GM10248 (cell line): ENCODE results near the gene C14orf180.
"Not testable (repeated sequence)": the region's sequence is repeated elsewhere in the genome, so short reads cannot be mapped to it uniquely, and the experiment has no call there.

ENCODE experiments used
- CTCF ChIA-PET: fragments of 300-600 bp; sonication (Branson Sonifier 250); formaldehyde crosslinking; extraction: SDS; loops from one replicate; lab custom pipeline; 2021; ENCODE audit warnings: antibody characterized with exemption; lab: Yijun Ruan, JAX
- POLR2A ChIA-PET: fragments of 350-650 bp; sonication (Branson Sonifier 250); formaldehyde crosslinking; extraction: SDS; loops from one replicate; lab custom pipeline; 2020; ENCODE audit warnings: antibody characterized with exemption; lab: Yijun Ruan, JAX
- DNase-seq: peaks from one replicate; pipeline ENCODE4 v3.0.0; 2012; ENCODE audit errors: extremely low spot score
- TF ChIP-seq, protein P1 (sequence below): IDR thresholded peaks from 2 replicates; pipeline ENCODE4 v1.5.1; 2012; ENCODE audit warnings: mild to moderate bottlenecking, low read depth; ENCODE audit errors: extremely low read depth, missing control alignments, control extremely low read depth

C14orf180 gene

GRCh38 chr14:104576970-104577332 is 2.6 kb upstream of the C14orf180 start:
- POLR2A ChIA-PET: no interaction called here

DNA sequence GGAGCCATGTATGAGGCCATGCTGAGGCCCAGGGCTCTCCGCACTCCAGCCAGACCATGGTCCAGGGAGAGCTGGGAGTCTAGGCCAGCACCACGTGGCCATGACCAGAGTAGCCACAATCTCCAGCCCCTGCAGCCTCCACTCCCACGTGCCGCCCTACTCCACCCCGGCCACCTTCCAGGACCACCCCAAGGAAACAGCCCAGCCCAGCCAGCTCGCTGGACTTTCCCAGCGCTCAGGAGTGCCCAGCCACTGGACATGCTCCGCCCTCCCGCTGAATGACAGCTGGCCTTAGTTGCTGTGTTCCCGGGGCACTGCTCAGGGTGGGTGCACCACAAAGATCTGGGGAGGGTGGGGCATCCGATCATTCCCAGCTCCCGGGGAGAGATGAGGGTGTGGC is 2.1 kb upstream of the C14orf180 start:
- TF ChIP-seq, protein P1, sequence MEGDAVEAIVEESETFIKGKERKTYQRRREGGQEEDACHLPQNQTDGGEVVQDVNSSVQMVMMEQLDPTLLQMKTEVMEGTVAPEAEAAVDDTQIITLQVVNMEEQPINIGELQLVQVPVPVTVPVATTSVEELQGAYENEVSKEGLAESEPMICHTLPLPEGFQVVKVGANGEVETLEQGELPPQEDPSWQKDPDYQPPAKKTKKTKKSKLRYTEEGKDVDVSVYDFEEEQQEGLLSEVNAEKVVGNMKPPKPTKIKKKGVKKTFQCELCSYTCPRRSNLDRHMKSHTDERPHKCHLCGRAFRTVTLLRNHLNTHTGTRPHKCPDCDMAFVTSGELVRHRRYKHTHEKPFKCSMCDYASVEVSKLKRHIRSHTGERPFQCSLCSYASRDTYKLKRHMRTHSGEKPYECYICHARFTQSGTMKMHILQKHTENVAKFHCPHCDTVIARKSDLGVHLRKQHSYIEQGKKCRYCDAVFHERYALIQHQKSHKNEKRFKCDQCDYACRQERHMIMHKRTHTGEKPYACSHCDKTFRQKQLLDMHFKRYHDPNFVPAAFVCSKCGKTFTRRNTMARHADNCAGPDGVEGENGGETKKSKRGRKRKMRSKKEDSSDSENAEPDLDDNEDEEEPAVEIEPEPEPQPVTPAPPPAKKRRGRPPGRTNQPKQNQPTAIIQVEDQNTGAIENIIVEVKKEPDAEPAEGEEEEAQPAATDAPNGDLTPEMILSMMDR: no peak
- no peak for DNase-seq
- ChIA-PET POLR2A (no interaction called here), CTCF (interaction anchor here (0.9 kb wide), 1 partner anchor 13 kb away, joined by 3 read pairs; no protein-coding TSS in a partner anchor)

More at GRCh38 chr14:104576970-104577332, 2.6 kb upstream of the C14orf180 start:
- no peak for DNase-seq
- TF ChIP-seq, protein P1: no peak
- CTCF ChIA-PET: interaction anchor here (0.8 to 0.9 kb wide), 3 partner anchors 13 to 499 kb away, joined by 3 read pairs; no protein-coding TSS in a partner anchor

DNA sequence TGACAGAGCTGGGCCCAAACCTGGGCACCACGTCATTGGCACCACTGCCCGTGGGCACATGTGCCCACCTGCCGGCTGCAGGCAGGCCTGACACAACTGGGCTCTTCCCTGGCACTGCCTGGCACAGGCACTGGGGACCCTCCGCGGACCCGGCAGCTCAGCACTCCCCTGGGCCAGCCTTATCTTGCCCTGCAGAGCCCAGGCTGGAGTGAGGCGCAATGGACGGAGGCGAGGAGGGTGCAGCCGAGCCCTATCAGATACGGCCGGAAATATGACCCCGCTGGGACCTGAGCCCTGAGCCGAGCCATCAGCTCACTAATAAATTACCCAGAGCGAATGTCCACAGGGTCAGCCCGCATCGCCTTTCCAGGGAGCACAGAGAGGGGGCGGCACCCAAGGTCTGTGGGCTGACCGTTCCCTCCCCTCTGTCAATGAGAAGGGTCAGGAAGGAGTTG is 1.7 kb upstream of the C14orf180 start:
- no peak for DNase-seq
- ChIA-PET POLR2A (no interaction called here), CTCF (interaction anchor here (0.9 kb wide), 1 partner anchor 14 kb away, joined by 3 read pairs; no protein-coding TSS in a partner anchor)
- TF ChIP-seq, protein P1: no peak

DNA sequence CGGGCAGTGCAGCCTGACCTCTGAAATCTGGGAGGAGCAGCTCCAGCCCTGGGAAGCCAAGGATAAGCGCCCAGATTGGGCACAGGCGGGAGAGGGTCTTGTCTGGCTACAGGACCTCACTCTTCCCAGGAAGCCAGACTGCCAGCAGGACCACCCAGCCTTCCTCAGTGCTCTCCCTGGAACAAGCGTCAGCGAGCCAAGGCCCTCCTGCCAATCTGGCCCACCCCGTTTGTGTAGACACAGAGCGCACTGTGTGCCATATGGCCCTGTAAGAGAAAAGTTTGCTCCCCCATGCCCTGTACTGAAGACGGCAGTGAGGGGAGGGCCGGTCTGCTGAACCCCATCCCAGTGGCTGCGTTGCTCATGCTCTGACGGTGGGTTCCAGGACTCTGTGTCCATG is 1.2 kb upstream of the C14orf180 start:
- TF ChIP-seq, protein P1: no peak
- CTCF ChIA-PET: no interaction called here
- POLR2A ChIA-PET: no interaction called here
- no peak for DNase-seq

- DNase-seq, CTCF ChIA-PET, POLR2A ChIA-PET: not testable (repeated sequence)
These were observed 375 bp downstream of the C14orf180 start for GRCh38 chr14:104579939-104580338.

GRCh38 chr14:104580961-104581360 is 1.4 kb downstream of the C14orf180 start:
- no peak for DNase-seq
- ChIA-PET CTCF (interaction anchor here (0.7 kb wide), 1 partner anchor 17 kb away, joined by 4 read pairs; no protein-coding TSS in a partner anchor), POLR2A (no interaction called here)
- TF ChIP-seq, protein P1: no peak

DNA sequence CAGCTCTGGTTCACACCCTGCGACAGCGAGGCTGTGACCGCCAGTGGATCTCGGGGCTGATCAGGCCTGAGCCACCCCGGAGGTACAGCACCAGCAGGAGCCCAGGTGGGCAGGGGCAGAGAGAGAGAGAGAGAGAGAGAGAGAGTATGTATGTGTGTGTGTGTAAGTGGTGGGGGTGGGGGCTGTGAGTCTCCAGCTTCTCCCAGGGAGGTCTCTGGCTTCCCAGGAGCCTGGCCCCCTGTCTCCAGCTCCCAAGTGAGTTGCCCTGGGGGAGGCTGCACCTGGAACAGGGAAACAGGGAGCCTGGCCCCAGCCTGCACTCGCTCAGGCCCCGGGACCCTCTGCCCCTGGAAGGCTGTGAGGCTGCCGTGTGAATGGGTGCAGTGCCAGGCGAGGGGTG is 2.0 kb downstream of the C14orf180 start:
- DNase-seq: no peak
- POLR2A ChIA-PET: no interaction called here
- CTCF ChIA-PET: interaction anchor here (0.7 kb wide), 1 partner anchor 17 kb away, joined by 4 read pairs; no protein-coding TSS in a partner anchor
- TF ChIP-seq, protein P1: no peak
